ENCODE data around the gene DAO. TPM values are rescaled to one million over a fixed set of nuclear protein-coding genes. Genes with fewer than 3 reads are reported as not detected.
"Not testable (repeated sequence)": the region's sequence is repeated elsewhere in the genome, so short reads cannot be mapped to it uniquely, and the experiment has no call there.

The DAO gene
- total RNA-seq, 1 donor from 2014 or later = not detected

DNA sequence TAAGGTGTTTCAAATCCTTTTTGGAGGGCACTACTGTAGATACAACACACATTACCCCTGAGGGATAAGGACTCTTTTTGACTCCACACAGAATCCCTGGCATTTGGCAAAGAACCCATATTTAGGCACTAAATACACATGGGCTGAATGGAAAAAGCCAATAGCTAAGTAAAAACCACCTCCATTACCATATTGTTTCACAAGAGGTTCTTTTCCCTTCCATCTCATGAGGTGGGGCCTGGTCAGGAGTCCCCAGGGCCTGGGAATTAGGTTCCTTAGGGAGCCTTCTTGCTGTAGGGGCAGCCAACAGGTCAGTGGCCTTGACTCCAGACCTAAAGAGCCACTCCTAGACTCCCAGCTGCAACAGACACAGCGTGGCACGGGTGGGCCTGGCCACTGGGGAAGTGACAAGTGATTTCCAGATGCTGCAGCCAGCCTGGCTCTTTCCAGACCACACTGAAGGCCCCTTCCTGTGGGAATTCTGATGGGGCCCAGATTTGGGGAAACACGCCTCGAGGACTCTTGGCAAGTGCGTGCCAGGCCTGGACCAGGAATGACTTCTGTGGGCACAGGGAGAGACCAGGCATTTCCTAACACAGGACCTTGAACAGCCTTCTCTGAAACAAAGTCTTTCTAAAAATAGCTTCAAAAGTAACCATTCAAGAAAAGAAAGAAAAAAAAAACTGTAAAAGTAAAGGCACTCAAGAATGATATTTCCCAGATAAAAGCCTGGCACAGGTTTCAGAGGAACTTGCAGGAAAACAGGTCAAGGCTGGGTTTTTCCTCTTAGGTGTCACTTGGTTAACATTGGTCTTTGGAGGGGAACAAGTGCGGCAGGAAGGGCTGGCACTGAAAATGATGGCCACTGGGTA is 40.6 kb upstream of the DAO start:
- TF ChIP-seq, protein P1, sequence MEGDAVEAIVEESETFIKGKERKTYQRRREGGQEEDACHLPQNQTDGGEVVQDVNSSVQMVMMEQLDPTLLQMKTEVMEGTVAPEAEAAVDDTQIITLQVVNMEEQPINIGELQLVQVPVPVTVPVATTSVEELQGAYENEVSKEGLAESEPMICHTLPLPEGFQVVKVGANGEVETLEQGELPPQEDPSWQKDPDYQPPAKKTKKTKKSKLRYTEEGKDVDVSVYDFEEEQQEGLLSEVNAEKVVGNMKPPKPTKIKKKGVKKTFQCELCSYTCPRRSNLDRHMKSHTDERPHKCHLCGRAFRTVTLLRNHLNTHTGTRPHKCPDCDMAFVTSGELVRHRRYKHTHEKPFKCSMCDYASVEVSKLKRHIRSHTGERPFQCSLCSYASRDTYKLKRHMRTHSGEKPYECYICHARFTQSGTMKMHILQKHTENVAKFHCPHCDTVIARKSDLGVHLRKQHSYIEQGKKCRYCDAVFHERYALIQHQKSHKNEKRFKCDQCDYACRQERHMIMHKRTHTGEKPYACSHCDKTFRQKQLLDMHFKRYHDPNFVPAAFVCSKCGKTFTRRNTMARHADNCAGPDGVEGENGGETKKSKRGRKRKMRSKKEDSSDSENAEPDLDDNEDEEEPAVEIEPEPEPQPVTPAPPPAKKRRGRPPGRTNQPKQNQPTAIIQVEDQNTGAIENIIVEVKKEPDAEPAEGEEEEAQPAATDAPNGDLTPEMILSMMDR (IDR thresholded peaks at IDR 0.05; ENCODE audit: unreplicated experiment) = no peak
- H3K27ac Mint-ChIP-seq = no peak overlapping the region
- H3K4me1 Mint-ChIP-seq (ENCODE audit: low read depth) = peaks cover 3% of the 10 kb centered on the region

DNA sequence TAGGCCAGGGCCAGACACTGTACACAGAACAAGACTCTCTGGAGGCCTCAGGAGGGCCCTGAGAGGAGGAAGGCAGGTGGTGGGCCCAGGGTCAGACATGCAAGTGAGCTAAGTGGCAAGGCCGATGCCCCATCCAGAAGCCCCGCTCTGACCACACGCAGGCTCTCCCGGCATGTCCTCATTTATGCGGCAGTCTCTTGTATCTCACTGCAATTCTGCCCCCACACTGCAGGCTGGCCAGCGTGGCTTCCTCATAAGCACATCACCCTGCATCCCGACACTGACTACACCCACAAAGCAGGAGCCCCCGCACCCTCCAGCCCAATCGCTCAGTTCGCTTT is 40.0 kb upstream of the DAO start:
- no peak overlapping the region for H3K27ac Mint-ChIP-seq
- TF ChIP-seq, protein P1 (IDR thresholded peaks at IDR 0.05; ENCODE audit: unreplicated experiment) = no peak
- H3K4me1 Mint-ChIP-seq (ENCODE audit: low read depth) = peaks cover 3% of the 10 kb centered on the region

More for the DNA sequence above, 40.6 kb upstream of the DAO start:
- Mint-ChIP-seq H3K36me3 (ENCODE audit: insufficient read depth) (peaks cover 9% of the 10 kb centered on the region), H3K4me3 (ENCODE audit: low read depth) (no peak overlapping the region), H3K9me3 (ENCODE audit: low read depth) (no peaks in the 10 kb centered on the region), H3K27me3 (no peaks in the 10 kb centered on the region)
- DNase-seq (ENCODE audit: low spot score, unreplicated experiment) = no peak

DNA sequence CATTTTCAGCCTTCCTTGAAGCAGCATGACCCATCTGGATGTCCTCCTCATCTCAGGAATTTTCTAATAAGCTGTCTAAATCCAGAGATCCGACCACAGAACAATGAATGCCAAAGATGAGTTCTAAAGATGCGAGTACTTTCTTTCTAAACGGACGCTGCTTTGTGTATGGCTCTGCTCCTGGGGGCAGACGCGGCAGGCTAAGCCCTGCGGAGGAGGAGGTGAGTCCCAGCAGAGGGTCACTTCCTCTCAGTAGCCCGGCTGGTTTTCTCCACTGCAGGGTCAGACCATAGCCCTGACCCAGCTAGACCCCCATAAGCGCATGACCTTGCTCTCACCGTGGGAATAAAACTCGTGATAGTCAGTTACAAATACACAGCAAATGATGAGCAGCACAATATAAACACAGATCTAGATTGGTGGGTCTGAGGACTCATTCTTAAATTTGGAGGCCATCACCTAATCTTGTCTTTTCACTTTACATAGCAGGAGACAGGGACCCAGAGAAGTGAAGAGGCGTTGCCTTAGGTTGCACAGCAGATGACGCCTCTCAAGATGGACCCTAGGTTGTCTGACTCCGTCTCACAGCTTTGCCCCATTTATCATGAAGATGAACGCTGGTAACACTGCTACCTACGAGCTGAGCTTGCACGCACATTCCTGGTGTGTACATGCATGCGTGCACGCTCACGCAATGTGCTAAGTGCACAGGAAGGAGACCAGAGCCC is 39.1 kb upstream of the DAO start:
- Mint-ChIP-seq H3K4me3 (ENCODE audit: low read depth) (no peak overlapping the region), H3K9me3 (ENCODE audit: low read depth) (no peaks in the 10 kb centered on the region), H3K27ac (peak overlapping the region; percentile 5), H3K27me3 (no peaks in the 10 kb centered on the region), H3K4me1 (ENCODE audit: low read depth) (no peaks in the 10 kb centered on the region), H3K36me3 (ENCODE audit: insufficient read depth) (peaks cover 12% of the 10 kb centered on the region)
- TF ChIP-seq, protein P1 (IDR thresholded peaks at IDR 0.05; ENCODE audit: unreplicated experiment) = no peak
- no peak for DNase-seq (ENCODE audit: low spot score, unreplicated experiment)

More for the DNA sequence above, 40.0 kb upstream of the DAO start:
- Mint-ChIP-seq H3K27me3 (no peaks in the 10 kb centered on the region), H3K36me3 (ENCODE audit: insufficient read depth) (peaks cover 12% of the 10 kb centered on the region), H3K9me3 (ENCODE audit: low read depth) (no peaks in the 10 kb centered on the region), H3K4me3 (ENCODE audit: low read depth) (no peak overlapping the region)
- no peak for DNase-seq (ENCODE audit: low spot score, unreplicated experiment)

DNA sequence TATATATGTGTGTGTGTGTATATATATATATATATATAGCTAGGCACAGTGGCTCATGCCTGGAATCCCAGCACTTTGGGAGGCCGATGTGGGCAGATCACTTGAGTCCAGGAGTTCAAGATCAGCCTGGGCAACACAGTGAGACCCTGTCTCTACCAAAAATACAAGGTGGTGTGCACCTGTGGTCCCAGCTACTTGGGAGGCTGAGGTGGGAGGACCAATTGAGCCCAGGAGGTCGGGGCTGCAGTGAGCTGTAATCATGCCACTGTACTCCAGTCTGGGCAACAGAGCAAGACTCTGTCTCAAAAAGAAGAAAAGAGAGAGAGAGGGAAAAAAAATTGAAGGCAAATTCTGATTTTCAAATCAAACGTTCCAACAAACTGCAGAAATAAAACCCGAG is 38.1 kb upstream of the DAO start:
- not testable (repeated sequence) for H3K9me3 Mint-ChIP-seq (ENCODE audit: low read depth); H3K4me1 Mint-ChIP-seq (ENCODE audit: low read depth); H3K27ac Mint-ChIP-seq; H3K4me3 Mint-ChIP-seq (ENCODE audit: low read depth); H3K27me3 Mint-ChIP-seq; DNase-seq (ENCODE audit: low spot score, unreplicated experiment)
- peaks cover 21% of the 10 kb centered on the region for H3K36me3 Mint-ChIP-seq (ENCODE audit: insufficient read depth)

DNA sequence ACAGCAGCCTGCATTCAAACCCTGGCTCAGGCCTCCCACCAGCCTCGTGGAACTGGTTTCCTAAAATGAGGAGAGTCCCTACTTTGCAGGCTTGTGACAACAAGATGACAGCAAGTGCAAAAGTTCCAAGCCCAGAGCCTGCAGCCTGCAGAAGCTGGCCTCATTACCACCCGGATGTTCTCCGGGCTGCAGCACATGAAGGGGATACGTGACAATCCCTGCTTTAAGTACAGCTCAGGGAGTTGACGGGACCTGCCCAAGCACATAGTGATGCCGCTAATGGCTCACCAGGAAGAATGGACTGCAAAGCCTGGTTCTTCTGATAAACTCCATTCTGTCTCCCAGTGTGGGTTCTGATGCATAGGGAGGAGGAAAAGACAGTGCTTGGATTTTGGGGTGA is 37.5 kb upstream of the DAO start:
- Mint-ChIP-seq H3K9me3 (ENCODE audit: low read depth) (no peaks in the 10 kb centered on the region), H3K36me3 (ENCODE audit: insufficient read depth) (peaks cover 23% of the 10 kb centered on the region), H3K27me3 (no peaks in the 10 kb centered on the region), H3K4me3 (ENCODE audit: low read depth) (no peak overlapping the region), H3K27ac (no peak overlapping the region), H3K4me1 (ENCODE audit: low read depth) (no peaks in the 10 kb centered on the region)
- no peak for DNase-seq (ENCODE audit: low spot score, unreplicated experiment)
- TF ChIP-seq, protein P1 (IDR thresholded peaks at IDR 0.05; ENCODE audit: unreplicated experiment) = no peak

All from progenitor cell of endocrine pancreas (in vitro differentiated cells).